HL-60/S4 (cell line): ENCODE measurements around the gene PCDHGC3.

Experiments used
- in situ Hi-C: fragments of 300-500 bp; cut with MboI; formaldehyde crosslinking; loops from 2 replicates; pipeline ENCODE4 v1.14.3; 2022; ENCODE audit warnings: low sequenced_read_pairs

PCDHGC3 gene

GRCh38 chr5:141519605-141520565 is 44.1 kb downstream of the PCDHGC3 start:
- in situ Hi-C loops: no loop called here

GRCh38 chr5:141521244-141521781 is 45.5 kb downstream of the PCDHGC3 start:
- in situ Hi-C loops: no loop called here

- in situ Hi-C loops: no loop called here
Measured at GRCh38 chr5:141522301-141522700, 46.5 kb downstream of the PCDHGC3 start.

GRCh38 chr5:141523991-141524390 is 48.2 kb downstream of the PCDHGC3 start:
- in situ Hi-C loops: no loop called here

GRCh38 chr5:141524604-141525597 is 49.1 kb downstream of the PCDHGC3 start:
- in situ Hi-C loops: no loop called here

- in situ Hi-C loops: no loop called here
Measured at GRCh38 chr5:141525653-141526052, 49.9 kb downstream of the PCDHGC3 start.

- in situ Hi-C loops: no loop called here
Measured at GRCh38 chr5:141527426-141527825, 51.7 kb downstream of the PCDHGC3 start.
